Duodenal mucosa (tissue), 2 donors: ENCODE data around the gene LPP.

Experiments
- H3K27ac ChIP-seq: one replicate; pipeline ENCODE4 v1.7.0; 2013; ENCODE audit warnings: low read depth, low read length
- H3K27me3 ChIP-seq, 2 donors: one replicate each; pipeline ENCODE4 v1.7.0; 2013; ENCODE audit warnings: low read length in 2 of 2, control low read depth in 1 of 2; ENCODE audit not compliant: insufficient read depth in 2 of 2, control insufficient read depth in 1 of 2
- H3K36me3 ChIP-seq, 2 donors: one replicate each; pipeline ENCODE4 v1.7.0; 2013; ENCODE audit warnings: low read length in 2 of 2, control low read depth in 1 of 2; ENCODE audit not compliant: insufficient read depth in 2 of 2, control insufficient read depth in 1 of 2
- H3K4me1 ChIP-seq, 2 donors: one replicate each; pipeline ENCODE4 v1.7.0; 2013; ENCODE audit warnings: low read length in 2 of 2, control low read depth in 1 of 2; ENCODE audit not compliant: insufficient read depth in 2 of 2, control insufficient read depth in 1 of 2
- H3K4me3 ChIP-seq, 2 donors: one replicate each; pipeline ENCODE4 v1.7.0; 2013; ENCODE audit warnings: low read length in 2 of 2, low read depth in 1 of 2
- H3K9ac ChIP-seq, 2 donors: one replicate each; pipeline ENCODE4 v1.7.0; 2013; ENCODE audit warnings: low read length in 2 of 2, low read depth in 1 of 2
- H3K9me3 ChIP-seq, 2 donors: one replicate each; pipeline ENCODE4 v1.7.0; 2013; ENCODE audit warnings: low read length in 2 of 2, control low read depth in 1 of 2; ENCODE audit not compliant: control insufficient read depth in 1 of 2

The LPP gene

GRCh38 chr3:188518416-188518815 lies 364.5 kb downstream of the LPP start:
- H3K27ac ChIP-seq, result no peak overlapping the region
- no peaks in the 10 kb centered on the region for H3K36me3 ChIP-seq

GRCh38 chr3:188518835-188519452 lies 365.0 kb downstream of the LPP start:
- no peaks in the 10 kb centered on the region for H3K9me3 ChIP-seq
- H3K36me3 ChIP-seq, result peaks cover 0 to 1% of the 10 kb centered on the region in 2 donors
- no peak overlapping the region for H3K9ac ChIP-seq
- no peaks in the 10 kb centered on the region for H3K4me1 ChIP-seq
- H3K4me3 ChIP-seq, result no peak overlapping the region
- no peaks in the 10 kb centered on the region for H3K27me3 ChIP-seq
- no peak overlapping the region for H3K27ac ChIP-seq

More at GRCh38 chr3:188518416-188518815, 364.5 kb downstream of the LPP start:
- Histone ChIP-seq H3K9ac (no peak overlapping the region), H3K4me3 (no peak overlapping the region), H3K9me3 (no peaks in the 10 kb centered on the region), H3K27me3 (no peaks in the 10 kb centered on the region), H3K4me1 (no peaks in the 10 kb centered on the region)

DNA sequence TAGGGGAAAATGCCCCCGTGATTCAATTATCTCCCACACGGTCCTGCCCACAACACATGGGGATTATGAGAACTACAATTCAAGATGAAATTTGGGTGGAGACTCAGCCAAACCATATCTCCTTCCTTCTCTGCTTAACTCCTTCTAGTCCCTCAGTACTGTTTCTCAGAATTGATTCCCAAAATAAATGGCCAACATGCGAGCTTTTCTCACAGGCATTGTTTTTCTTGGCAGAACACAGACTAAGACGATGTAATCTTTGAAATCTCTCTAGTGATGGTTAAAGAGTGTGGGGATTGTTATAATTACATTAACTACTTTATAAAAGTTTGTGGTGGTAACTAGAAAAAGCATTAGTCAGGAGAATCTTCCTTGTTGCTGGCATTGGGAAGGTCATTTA lies 366.5 kb downstream of the LPP start:
- H3K27ac ChIP-seq, result no peak overlapping the region
- H3K9ac ChIP-seq, result no peak overlapping the region
- no peaks in the 10 kb centered on the region for H3K9me3 ChIP-seq
- H3K36me3 ChIP-seq, result peaks cover 0 to 7% of the 10 kb centered on the region in 2 donors
- no peaks in the 10 kb centered on the region for H3K27me3 ChIP-seq
- H3K4me3 ChIP-seq, result no peak overlapping the region
- no peaks in the 10 kb centered on the region for H3K4me1 ChIP-seq

DNA sequence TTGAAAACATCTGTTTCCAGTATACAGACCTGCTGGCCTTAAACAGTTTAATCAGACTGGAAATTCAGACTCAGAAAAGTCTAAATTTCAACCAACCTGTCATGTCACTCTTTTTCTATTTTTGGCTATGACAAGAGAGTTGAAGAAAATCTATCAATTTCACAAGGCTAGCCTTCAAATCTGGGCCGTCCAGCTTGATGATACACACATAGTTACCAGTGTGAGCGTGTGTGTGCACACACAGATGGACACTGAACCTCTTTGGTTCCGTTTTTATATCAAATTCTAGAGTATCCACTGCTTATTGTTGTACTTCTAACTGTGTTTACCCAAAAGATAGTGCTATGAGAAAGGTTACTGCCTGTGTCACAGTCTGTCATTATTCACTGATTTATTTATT lies 368.2 kb downstream of the LPP start:
- peaks cover 0 to 7% of the 10 kb centered on the region in 2 donors for H3K36me3 ChIP-seq
- no peak overlapping the region for H3K9ac ChIP-seq
- no peak overlapping the region for H3K27ac ChIP-seq
- H3K27me3 ChIP-seq, result no peaks in the 10 kb centered on the region
- H3K4me3 ChIP-seq, result no peak overlapping the region
- H3K9me3 ChIP-seq, result no peaks in the 10 kb centered on the region
- H3K4me1 ChIP-seq, result no peaks in the 10 kb centered on the region

- no peak overlapping the region for H3K9ac ChIP-seq
- H3K4me3 ChIP-seq, result no peak overlapping the region
- peaks cover 0 to 7% of the 10 kb centered on the region in 2 donors for H3K36me3 ChIP-seq
- H3K4me1 ChIP-seq, result no peaks in the 10 kb centered on the region
- H3K27ac ChIP-seq, result no peak overlapping the region
- no peaks in the 10 kb centered on the region for H3K9me3 ChIP-seq
- no peaks in the 10 kb centered on the region for H3K27me3 ChIP-seq
Measured at GRCh38 chr3:188523291-188523690, 369.3 kb downstream of the LPP start.

DNA sequence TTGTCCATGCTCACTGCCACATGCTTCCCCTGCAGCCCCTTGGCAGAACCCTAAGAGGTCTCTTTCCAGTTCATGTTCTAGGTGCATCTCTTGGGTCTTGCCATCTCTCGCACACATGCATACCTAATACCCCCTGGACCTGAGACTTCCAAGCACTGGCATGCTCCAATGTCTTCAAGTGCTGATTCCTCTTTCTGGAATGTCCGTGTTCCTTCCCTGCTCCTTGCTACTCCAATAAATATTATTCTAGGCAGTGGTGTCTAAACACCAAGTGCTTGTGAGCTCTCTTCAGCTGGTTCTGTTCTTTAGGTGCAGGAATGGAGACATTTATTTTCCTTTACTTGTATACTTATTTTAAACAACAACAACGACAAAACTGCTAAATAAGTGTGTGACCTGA lies 370.1 kb downstream of the LPP start:
- Histone ChIP-seq H3K9me3 (no peaks in the 10 kb centered on the region), H3K27ac (no peak overlapping the region), H3K36me3 (peaks cover 0 to 7% of the 10 kb centered on the region in 2 donors), H3K9ac (no peak overlapping the region), H3K27me3 (no peaks in the 10 kb centered on the region), H3K4me3 (no peak overlapping the region), H3K4me1 (no peaks in the 10 kb centered on the region)

DNA sequence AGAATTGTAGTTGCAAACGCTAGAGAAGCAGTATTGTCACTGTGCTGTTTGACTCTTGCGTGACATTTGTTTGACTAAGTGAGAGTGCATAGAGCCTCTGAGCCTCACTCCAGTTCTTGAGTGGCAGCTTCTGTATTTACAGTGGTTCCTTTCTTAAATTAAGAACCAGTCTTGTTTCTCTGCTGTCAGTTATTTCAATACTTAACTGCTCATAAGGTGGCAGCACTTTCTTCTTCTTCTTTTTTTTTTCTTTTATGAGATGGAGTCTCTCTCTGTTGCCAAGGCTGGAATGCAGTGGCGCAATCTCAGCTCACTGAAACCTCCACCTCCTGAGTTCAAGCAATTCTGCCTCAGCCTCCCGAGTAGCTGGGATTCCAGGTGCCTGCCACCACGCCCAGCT lies 372.1 kb downstream of the LPP start:
- Histone ChIP-seq H3K4me3 (no peak overlapping the region), H3K27ac (no peak overlapping the region), H3K36me3 (peaks cover 0 to 9% of the 10 kb centered on the region in 2 donors), H3K9me3 (no peaks in the 10 kb centered on the region), H3K9ac (no peak overlapping the region), H3K27me3 (no peaks in the 10 kb centered on the region), H3K4me1 (no peaks in the 10 kb centered on the region)

GRCh38 chr3:188527389-188527788 lies 373.4 kb downstream of the LPP start:
- Histone ChIP-seq H3K27ac (no peak overlapping the region), H3K4me1 (no peaks in the 10 kb centered on the region)

DNA sequence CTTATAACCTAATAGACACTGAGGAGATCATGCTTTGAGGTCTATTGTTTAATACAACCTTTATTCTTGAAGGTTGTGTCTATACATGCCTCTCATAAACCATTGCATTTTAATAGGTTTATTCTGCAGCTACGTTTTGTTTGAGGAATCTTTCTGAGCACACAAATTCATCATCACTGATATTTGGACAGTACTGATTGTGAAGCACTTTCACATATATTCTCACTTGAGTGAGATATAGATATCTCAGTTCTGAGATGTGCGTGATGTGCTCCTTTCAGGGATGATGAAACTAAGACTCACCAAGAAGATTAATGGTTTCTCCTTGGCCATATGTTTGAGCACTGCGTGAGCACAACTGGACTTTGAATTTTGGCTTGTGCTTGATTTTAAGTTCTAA lies 374.4 kb downstream of the LPP start:
- Histone ChIP-seq H3K36me3 (peaks cover 0 to 9% of the 10 kb centered on the region in 2 donors), H3K4me1 (no peaks in the 10 kb centered on the region), H3K4me3 (no peak overlapping the region), H3K27ac (no peak overlapping the region), H3K27me3 (no peaks in the 10 kb centered on the region), H3K9ac (no peak overlapping the region), H3K9me3 (no peaks in the 10 kb centered on the region)

More at GRCh38 chr3:188527389-188527788, 373.4 kb downstream of the LPP start:
- Histone ChIP-seq H3K36me3 (peaks cover 0 to 9% of the 10 kb centered on the region in 2 donors), H3K9me3 (no peaks in the 10 kb centered on the region), H3K9ac (no peak overlapping the region), H3K27me3 (no peaks in the 10 kb centered on the region), H3K4me3 (no peak overlapping the region)

DNA sequence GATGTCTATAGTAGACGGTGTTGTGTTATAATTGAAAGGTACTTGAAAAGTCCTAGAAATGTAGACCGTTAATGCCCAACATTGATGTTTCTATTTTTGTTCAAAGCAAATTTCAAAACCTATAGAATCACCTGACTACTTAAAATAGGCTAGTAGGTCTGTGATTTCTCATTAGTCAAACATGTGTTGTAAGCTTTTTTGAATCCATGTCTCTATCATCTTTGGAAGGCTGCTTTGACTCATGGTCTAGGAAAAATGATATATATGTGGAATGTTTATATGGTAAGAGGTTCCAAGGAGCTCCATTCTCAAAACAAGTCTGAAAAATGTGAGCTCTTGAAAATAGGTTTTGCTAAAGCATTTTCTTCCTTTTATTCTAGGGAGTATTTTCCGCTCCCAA lies 375.3 kb downstream of the LPP start:
- Histone ChIP-seq H3K9ac (no peak overlapping the region), H3K27me3 (no peaks in the 10 kb centered on the region), H3K36me3 (peaks cover 0 to 6% of the 10 kb centered on the region in 2 donors), H3K4me3 (no peak overlapping the region), H3K4me1 (no peaks in the 10 kb centered on the region), H3K27ac (no peak overlapping the region), H3K9me3 (no peaks in the 10 kb centered on the region)
